Measurements from ENCODE around the gene DGAT2. TPM values are rescaled to one million over a fixed set of nuclear protein-coding genes. Genes with fewer than 3 reads are reported as not detected.

Gene DGAT2
- total RNA-seq, 1 donor from 2014 or later = 0.13 TPM

DNA sequence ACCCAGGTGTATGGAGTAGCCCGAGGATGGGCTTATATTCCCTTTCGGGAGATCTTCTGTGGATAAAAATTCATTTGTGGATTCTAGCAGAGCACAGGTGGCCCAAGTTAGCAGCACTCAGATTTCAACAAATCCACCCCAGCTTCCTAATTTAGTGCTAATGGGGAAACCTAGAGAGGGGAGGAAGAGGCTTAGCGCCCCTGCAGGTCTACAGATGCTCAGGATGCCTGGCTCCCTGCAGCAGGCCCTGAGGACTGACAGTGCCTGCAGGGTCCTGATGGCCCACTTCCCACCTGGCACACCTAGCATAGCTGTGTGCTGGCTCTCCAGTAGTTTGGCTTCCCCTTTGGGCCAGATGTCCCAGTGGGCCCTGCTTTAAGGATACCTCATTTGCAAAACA is 6.5 kb downstream of the DGAT2 start:
- H3K27me3 Mint-ChIP-seq (ENCODE audit: unreplicated experiment) = peaks cover 21% of the 10 kb centered on the region
- DNase-seq (ENCODE audit: extremely low spot score, unreplicated experiment) = no peak
- TF ChIP-seq, protein P1, sequence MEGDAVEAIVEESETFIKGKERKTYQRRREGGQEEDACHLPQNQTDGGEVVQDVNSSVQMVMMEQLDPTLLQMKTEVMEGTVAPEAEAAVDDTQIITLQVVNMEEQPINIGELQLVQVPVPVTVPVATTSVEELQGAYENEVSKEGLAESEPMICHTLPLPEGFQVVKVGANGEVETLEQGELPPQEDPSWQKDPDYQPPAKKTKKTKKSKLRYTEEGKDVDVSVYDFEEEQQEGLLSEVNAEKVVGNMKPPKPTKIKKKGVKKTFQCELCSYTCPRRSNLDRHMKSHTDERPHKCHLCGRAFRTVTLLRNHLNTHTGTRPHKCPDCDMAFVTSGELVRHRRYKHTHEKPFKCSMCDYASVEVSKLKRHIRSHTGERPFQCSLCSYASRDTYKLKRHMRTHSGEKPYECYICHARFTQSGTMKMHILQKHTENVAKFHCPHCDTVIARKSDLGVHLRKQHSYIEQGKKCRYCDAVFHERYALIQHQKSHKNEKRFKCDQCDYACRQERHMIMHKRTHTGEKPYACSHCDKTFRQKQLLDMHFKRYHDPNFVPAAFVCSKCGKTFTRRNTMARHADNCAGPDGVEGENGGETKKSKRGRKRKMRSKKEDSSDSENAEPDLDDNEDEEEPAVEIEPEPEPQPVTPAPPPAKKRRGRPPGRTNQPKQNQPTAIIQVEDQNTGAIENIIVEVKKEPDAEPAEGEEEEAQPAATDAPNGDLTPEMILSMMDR (IDR thresholded peaks at IDR 0.05) = no peak
- no peak overlapping the region for H3K4me3 Mint-ChIP-seq (ENCODE audit: unreplicated experiment)
- H3K4me1 Mint-ChIP-seq (ENCODE audit: unreplicated experiment) = no peaks in the 10 kb centered on the region
- no peaks in the 10 kb centered on the region for H3K9me3 Mint-ChIP-seq (ENCODE audit: unreplicated experiment)
- H3K27ac Mint-ChIP-seq (ENCODE audit: unreplicated experiment) = no peak overlapping the region
- H3K36me3 Mint-ChIP-seq (ENCODE audit: unreplicated experiment) = no peaks in the 10 kb centered on the region

DNA sequence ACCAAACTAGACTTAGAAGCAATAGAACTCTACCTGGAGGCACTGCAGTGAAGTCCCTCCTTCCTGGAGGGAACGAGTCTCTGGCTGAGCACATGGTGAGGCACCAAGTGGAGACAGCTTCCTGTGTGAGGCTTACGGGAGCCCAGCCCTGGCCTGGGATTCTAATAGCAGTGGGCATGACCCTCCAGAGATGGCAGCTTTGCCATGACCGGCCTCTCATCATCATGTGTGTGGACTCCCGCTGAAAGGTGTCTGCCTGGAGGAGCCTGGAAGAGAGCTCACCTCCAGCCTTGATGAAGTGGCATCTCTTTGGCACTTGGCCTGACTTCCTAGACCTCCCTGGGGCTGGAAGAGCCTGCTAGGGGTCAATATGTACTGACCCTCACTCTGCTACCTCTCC is 8.0 kb downstream of the DGAT2 start:
- no peak overlapping the region for H3K27ac Mint-ChIP-seq (ENCODE audit: unreplicated experiment)
- H3K9me3 Mint-ChIP-seq (ENCODE audit: unreplicated experiment) = no peaks in the 10 kb centered on the region
- no peaks in the 10 kb centered on the region for H3K36me3 Mint-ChIP-seq (ENCODE audit: unreplicated experiment)
- no peaks in the 10 kb centered on the region for H3K4me1 Mint-ChIP-seq (ENCODE audit: unreplicated experiment)
- H3K4me3 Mint-ChIP-seq (ENCODE audit: unreplicated experiment) = no peak overlapping the region
- TF ChIP-seq, protein P1 (IDR thresholded peaks at IDR 0.05) = no peak
- DNase-seq (ENCODE audit: extremely low spot score, unreplicated experiment) = no peak
- peaks cover 6% of the 10 kb centered on the region for H3K27me3 Mint-ChIP-seq (ENCODE audit: unreplicated experiment)

DNA sequence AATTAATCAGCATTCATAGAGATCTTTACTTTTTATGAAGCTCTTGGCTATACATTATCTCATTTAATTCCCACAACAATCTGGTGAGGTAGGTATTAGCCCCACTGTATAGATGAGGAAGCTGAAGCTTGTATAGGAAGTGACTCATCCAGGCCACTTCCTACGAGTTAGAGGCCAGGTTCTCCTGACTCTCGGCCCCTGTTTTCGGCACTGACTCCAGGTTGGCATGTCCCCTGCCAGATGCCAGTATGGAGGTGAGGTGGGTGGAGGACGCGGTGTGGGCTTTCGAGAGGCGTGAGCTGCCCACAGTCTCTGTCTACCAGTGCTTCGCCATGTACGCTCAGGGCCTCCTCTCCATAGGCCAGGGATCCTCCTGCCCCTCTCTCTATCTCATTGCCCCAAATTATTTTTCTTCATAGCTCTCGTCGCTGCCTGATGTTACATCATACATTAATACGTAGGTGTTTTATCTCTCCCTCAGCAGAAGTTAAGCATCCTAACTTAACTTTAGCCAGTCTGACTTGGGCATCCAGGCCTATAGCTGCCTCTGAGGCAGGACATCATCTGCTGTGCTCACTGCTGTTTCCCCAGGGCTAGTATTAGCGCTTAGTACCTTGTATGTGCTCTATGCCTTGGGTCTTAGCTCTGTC is 9.0 kb downstream of the DGAT2 start:
- H3K36me3 Mint-ChIP-seq (ENCODE audit: unreplicated experiment) = no peaks in the 10 kb centered on the region
- DNase-seq (ENCODE audit: extremely low spot score, unreplicated experiment) = no peak
- TF ChIP-seq, protein P1 (IDR thresholded peaks at IDR 0.05) = no peak
- no peak overlapping the region for H3K4me3 Mint-ChIP-seq (ENCODE audit: unreplicated experiment)
- no peaks in the 10 kb centered on the region for H3K4me1 Mint-ChIP-seq (ENCODE audit: unreplicated experiment)
- no peak overlapping the region for H3K27ac Mint-ChIP-seq (ENCODE audit: unreplicated experiment)
- H3K27me3 Mint-ChIP-seq (ENCODE audit: unreplicated experiment) = no peaks in the 10 kb centered on the region
- no peaks in the 10 kb centered on the region for H3K9me3 Mint-ChIP-seq (ENCODE audit: unreplicated experiment)

GRCh38 chr11:75778962-75779361 is 10.4 kb downstream of the DGAT2 start:
- H3K27me3 Mint-ChIP-seq (ENCODE audit: unreplicated experiment) = no peaks in the 10 kb centered on the region
- H3K36me3 Mint-ChIP-seq (ENCODE audit: unreplicated experiment) = no peaks in the 10 kb centered on the region
- no peaks in the 10 kb centered on the region for H3K4me1 Mint-ChIP-seq (ENCODE audit: unreplicated experiment)
- no peak overlapping the region for H3K27ac Mint-ChIP-seq (ENCODE audit: unreplicated experiment)
- H3K4me3 Mint-ChIP-seq (ENCODE audit: unreplicated experiment) = no peak overlapping the region
- H3K9me3 Mint-ChIP-seq (ENCODE audit: unreplicated experiment) = no peaks in the 10 kb centered on the region
- TF ChIP-seq, protein P1 (IDR thresholded peaks at IDR 0.05) = no peak
- no peak for DNase-seq (ENCODE audit: extremely low spot score, unreplicated experiment)

DNA sequence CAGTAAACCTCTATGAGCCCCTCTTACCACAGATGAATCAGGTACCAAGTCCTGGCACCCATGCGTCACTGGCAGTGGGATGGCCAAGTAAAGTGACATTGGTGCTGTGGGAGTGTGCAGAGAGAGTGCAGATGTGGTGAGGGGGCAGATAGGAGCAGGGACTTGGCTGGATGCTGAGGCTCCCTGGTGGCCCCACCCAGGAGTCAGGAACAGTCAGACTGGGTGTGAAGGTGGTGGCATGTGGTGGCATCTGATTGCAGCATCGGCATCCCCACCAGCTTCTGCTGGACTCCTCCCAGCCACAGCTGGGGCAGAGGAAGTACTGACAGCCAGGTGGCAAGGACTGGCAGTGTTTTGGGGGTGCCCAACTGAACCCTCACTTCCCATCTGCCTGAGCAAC is 11.4 kb downstream of the DGAT2 start:
- H3K27ac Mint-ChIP-seq (ENCODE audit: unreplicated experiment) = no peak overlapping the region
- H3K9me3 Mint-ChIP-seq (ENCODE audit: unreplicated experiment) = no peaks in the 10 kb centered on the region
- no peaks in the 10 kb centered on the region for H3K27me3 Mint-ChIP-seq (ENCODE audit: unreplicated experiment)
- TF ChIP-seq, protein P1 (IDR thresholded peaks at IDR 0.05) = no peak
- no peak for DNase-seq (ENCODE audit: extremely low spot score, unreplicated experiment)
- no peaks in the 10 kb centered on the region for H3K4me1 Mint-ChIP-seq (ENCODE audit: unreplicated experiment)
- H3K4me3 Mint-ChIP-seq (ENCODE audit: unreplicated experiment) = no peak overlapping the region
- no peaks in the 10 kb centered on the region for H3K36me3 Mint-ChIP-seq (ENCODE audit: unreplicated experiment)

Measured in osteocyte (in vitro differentiated cells).